AG04449 (cell line): ENCODE results near the gene ARHGEF25.

Source experiments
- CTCF ChIA-PET: fragments of 350-600 bp; formaldehyde crosslinking; extraction: SDS; loops from one replicate; lab custom pipeline; 2021; ENCODE audit warnings: antibody characterized with exemption; lab: Yijun Ruan, JAX
- POLR2A ChIA-PET: fragments of 400-600, 350-600 bp; formaldehyde crosslinking; extraction: SDS; loops from one replicate; lab custom pipeline; 2020; ENCODE audit warnings: antibody characterized with exemption, inconsistent platforms; lab: Yijun Ruan, JAX
- DNase-seq: peaks from one replicate; pipeline ENCODE4 v3.0.0-alpha.2; 2010; ENCODE audit warnings: low read depth, low spot score
- H3K4me3 ChIP-seq: 2 replicates; pipeline ENCODE4 v1.5.1; 2011; ENCODE audit warnings: low read depth, mild to moderate bottlenecking, control low read depth, low read length
- CTCF ChIP-seq: IDR thresholded peaks from one replicate; pipeline ENCODE4 v1.5.1; 2011; ENCODE audit warnings: mild to moderate bottlenecking, moderate library complexity, low read length, control low read depth, inconsistent platforms; ENCODE audit not compliant: insufficient read depth; ENCODE audit errors: missing control alignments

ARHGEF25 gene

DNA sequence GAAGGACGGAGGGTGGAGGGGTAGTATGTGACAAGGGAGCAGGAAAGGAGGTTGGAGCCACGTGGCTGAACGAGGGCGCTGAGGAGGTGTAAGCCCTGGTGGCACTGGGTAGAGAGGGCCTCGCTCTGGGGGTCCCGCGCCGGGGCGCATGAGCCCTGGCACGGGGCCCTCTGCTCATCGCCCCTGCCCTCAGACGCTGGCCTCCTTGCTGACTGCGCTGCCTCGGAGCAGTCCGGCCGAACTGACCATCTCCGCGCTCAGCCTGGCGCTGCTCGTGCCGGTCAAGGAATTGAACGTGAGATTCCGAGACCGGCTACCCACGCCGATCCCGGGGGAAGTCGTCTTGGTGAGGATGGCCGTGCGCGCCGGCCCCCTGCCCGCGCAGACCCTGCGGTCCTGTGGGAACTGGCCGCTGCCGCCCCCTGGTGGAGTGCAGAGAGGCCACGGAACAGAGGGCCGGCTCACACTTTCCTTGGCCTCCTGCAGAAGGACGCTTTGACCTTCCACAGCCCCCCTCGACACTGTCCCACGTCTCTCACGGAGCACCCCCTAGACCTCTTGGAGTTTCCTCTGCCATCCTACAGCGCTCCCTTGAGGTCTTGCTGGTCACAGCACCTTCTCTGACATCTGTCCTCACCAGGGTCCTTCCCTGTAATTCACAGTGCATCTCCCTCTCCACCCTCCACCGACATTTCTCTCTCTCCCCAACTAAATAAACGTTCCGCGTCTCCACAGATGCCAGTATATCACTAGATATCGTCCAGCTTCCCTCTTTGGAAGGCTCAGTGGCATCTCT, 10.5 kb downstream of the ARHGEF25 start:
- ChIA-PET CTCF (interaction anchor here (0.7 to 9.3 kb wide), 25 partner anchors 8 to 163 kb away, joined by 3 to 186 read pairs (median 5); partner anchors contain the start of genes ARHGEF25, B4GALNT1, GLI1 and OS9), POLR2A (no interaction called here)
- DNase-seq = no peak
- TF ChIP-seq CTCF = peak; percentile 92
- H3K4me3 ChIP-seq = peak overlapping the region; percentile 50

DNA sequence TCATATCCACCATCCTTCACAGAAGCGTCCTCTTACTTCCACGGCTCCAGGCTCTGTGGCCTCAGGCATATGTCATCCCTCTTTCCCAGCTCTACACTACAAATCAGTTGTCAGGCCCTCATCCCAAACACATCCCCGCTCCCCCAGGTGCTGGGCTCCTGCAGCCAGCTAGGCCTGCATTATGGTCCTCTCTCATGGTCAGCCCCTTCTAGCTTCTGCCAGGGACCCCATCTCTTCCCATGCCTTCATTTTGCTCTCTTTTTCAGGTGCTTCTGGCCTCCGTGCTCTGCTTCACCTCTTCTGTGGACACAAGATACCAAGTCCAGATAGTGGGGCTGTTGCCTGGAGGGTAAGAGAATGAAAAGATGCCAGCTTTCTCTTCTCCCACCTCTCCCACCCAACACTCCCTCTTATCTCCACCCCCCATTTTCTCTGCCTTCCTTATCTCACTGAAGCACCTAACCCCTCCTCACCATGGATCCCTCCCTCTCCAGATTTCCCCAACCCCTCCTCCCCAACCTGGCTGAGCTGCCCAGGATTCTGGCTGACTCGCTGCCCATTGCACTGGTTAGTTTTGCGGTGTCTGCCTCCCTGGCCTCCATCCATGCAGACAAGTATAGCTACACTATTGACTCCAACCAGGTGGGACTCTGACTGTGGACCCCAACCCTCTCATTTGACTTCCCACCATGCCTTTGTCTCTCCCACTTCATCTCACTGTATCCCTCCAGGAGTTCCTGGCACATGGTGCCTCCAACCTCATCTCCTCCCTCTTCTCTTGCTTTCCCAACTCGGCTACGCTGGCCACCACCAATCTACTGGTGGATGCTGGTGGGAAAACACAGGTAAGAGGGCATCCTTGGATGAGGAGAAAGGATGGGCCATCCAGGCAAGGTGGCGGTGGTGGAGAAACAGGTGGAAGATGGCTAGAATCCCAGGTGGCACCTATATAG, 11.3 kb downstream of the ARHGEF25 start:
- DNase-seq = no peak
- CTCF ChIA-PET = interaction anchor here (0.9 to 9.3 kb wide), 20 partner anchors 8 to 164 kb away, joined by 3 to 186 read pairs (median 5); partner anchors contain the start of genes ARHGEF25, B4GALNT1, GLI1 and OS9
- POLR2A ChIA-PET = no interaction called here
- H3K4me3 ChIP-seq = no peak overlapping the region
- TF ChIP-seq CTCF = no peak

- POLR2A ChIA-PET = interaction anchor here (1.2 kb wide), 1 partner anchor 12 kb away, joined by 3 read pairs; the partner anchor contains the start of gene ARHGEF25
- no peak overlapping the region for H3K4me3 ChIP-seq
- TF ChIP-seq CTCF = no peak
- no peak for DNase-seq
- CTCF ChIA-PET = interaction anchor here (0.9 to 9.3 kb wide), 14 partner anchors 8 to 85 kb away, joined by 3 to 186 read pairs (median 6); partner anchors contain the start of genes B4GALNT1, DTX3 and OS9
Measured at GRCh38 chr12:57623385-57623784, 12.2 kb downstream of the ARHGEF25 start.

- DNase-seq = no peak
- no peak for TF ChIP-seq CTCF
- ChIA-PET POLR2A (interaction anchor here (1.0 to 1.2 kb wide), 2 partner anchors 9 to 13 kb away, joined by 3 read pairs; partner anchors contain the start of gene ARHGEF25), CTCF (interaction anchor here (0.9 to 9.3 kb wide), 7 partner anchors 9 to 165 kb away, joined by 4 to 186 read pairs (median 6); partner anchors contain the start of genes B4GALNT1, DTX3 and OS9)
- no peak overlapping the region for H3K4me3 ChIP-seq
Measured at GRCh38 chr12:57623811-57624390, 12.7 kb downstream of the ARHGEF25 start.

GRCh38 chr12:57624441-57625220, 13.4 kb downstream of the ARHGEF25 start:
- ChIA-PET POLR2A (interaction anchor here (1.0 to 1.2 kb wide), 2 partner anchors 9 to 13 kb away, joined by 3 read pairs; partner anchors contain the start of gene ARHGEF25), CTCF (interaction anchor here (0.9 to 9.3 kb wide), 7 partner anchors 8 to 166 kb away, joined by 3 to 186 read pairs (median 5); partner anchors contain the start of gene B4GALNT1)
- TF ChIP-seq CTCF = no peak
- H3K4me3 ChIP-seq = no peak overlapping the region
- DNase-seq = no peak
